ENCODE results near the gene PRRC2B. TPM values are rescaled to one million over a fixed set of nuclear protein-coding genes. Genes with fewer than 3 reads are reported as not detected.

The PRRC2B gene
- total and polyA plus RNA-seq, 2 experiments from 2014 or later: 45.0 to 193 TPM

GRCh38 chr9:131365546-131365945, 28.3 kb upstream of the PRRC2B start:
- Histone ChIP-seq H3K4me1 (ENCODE audit: insufficient read depth) (no peaks in the 10 kb centered on the region), H2AFZ (no peak overlapping the region), H3K79me2 (replicated peaks; ENCODE audit: insufficient read depth) (no peaks in the 10 kb centered on the region), H3K4me3 (no peak overlapping the region), H4K20me1 (replicated peaks; ENCODE audit: insufficient read depth) (no peaks in the 10 kb centered on the region), H3F3A (replicated peaks; ENCODE audit: low read depth) (no peaks in the 10 kb centered on the region), H3K27ac (ENCODE audit: low read depth) (no peak overlapping the region), H3K4me2 (no peak overlapping the region), H3K9me2 (ENCODE audit: insufficient read depth) (no peaks in the 10 kb centered on the region), H3K36me3 (ENCODE audit: insufficient read depth) (no peaks in the 10 kb centered on the region), H3K27me3 (ENCODE audit: insufficient read depth) (no peaks in the 10 kb centered on the region)
- Mint-ChIP-seq H3K9me3 (no peaks in the 10 kb centered on the region), H3K4me1 (peaks cover 6% of the 10 kb centered on the region), H3K4me3 (no peak overlapping the region), H3K27me3 (ENCODE audit: insufficient read depth, low read depth, poor library complexity) (peaks cover 5% of the 10 kb centered on the region), H3K27ac (no peak overlapping the region), H3K36me3 (ENCODE audit: low read depth) (no peaks in the 10 kb centered on the region)
- TF ChIP-seq CTCF (conservative IDR thresholded peaks at IDR 0.05; ENCODE audit: low read depth in 2 of 2) (no peak), ZNF114 (CRISPR knock-in tag; IDR thresholded peaks at IDR 0.05) (no peak), ZNF331 (CRISPR knock-in tag; IDR thresholded peaks at IDR 0.05; ENCODE audit: low read depth) (no peak), EZH2 (IDR thresholded peaks at IDR 0.05; ENCODE audit: low read depth, unreplicated experiment) (no peak), CREB1 (CRISPR knock-in tag; IDR thresholded peaks at IDR 0.05; ENCODE audit: low read depth) (no peak), ZNF462 (CRISPR knock-in tag; IDR thresholded peaks at IDR 0.05) (no peak), EZH2phosphoT487 (IDR thresholded peaks at IDR 0.05; ENCODE audit: unreplicated experiment) (no peak), JUNB (IDR thresholded peaks at IDR 0.05; ENCODE audit: unreplicated experiment) (no peak), STAT1 (IDR thresholded peaks at IDR 0.05; ENCODE audit: unreplicated experiment) (no peak), REST (IDR thresholded peaks at IDR 0.05; ENCODE audit: unreplicated experiment) (no peak), POLR2AphosphoS5 (IDR thresholded peaks at IDR 0.05; ENCODE audit: low read depth) (no peak), NANOG (IDR thresholded peaks at IDR 0.05; ENCODE audit: borderline replicate concordance) (no peak)
- TF ChIP-seq, protein P1, sequence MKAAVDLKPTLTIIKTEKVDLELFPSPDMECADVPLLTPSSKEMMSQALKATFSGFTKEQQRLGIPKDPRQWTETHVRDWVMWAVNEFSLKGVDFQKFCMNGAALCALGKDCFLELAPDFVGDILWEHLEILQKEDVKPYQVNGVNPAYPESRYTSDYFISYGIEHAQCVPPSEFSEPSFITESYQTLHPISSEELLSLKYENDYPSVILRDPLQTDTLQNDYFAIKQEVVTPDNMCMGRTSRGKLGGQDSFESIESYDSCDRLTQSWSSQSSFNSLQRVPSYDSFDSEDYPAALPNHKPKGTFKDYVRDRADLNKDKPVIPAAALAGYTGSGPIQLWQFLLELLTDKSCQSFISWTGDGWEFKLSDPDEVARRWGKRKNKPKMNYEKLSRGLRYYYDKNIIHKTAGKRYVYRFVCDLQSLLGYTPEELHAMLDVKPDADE (IDR thresholded peaks at IDR 0.05): no peak
- no peak for DNase-seq (ENCODE audit: low spot score)
- no peak for ATAC-seq
